A673 (cell line): ENCODE results near the gene MLPH.

ENCODE experiments used
- EZH2 ChIP-seq: fragments of 200-600 bp; sonication (generic); IDR thresholded peaks from 2 replicates; pipeline ENCODE4 v1.6.1; 2017; ENCODE audit warnings: borderline replicate concordance, low read depth, mild to moderate bottlenecking, mixed read lengths, antibody characterized with exemption, low read length; ENCODE audit not compliant: poor library complexity, severe bottlenecking
- TF ChIP-seq, protein P1 (sequence below): fragments of 300-800, 200-600 bp; sonication (generic); conservative IDR thresholded peaks from 2 replicates; pipeline ENCODE4 v1.5.1; 2017; ENCODE audit warnings: low read depth, mild to moderate bottlenecking, antibody characterized with exemption, low read length, moderate library complexity, mixed read lengths

DNA sequence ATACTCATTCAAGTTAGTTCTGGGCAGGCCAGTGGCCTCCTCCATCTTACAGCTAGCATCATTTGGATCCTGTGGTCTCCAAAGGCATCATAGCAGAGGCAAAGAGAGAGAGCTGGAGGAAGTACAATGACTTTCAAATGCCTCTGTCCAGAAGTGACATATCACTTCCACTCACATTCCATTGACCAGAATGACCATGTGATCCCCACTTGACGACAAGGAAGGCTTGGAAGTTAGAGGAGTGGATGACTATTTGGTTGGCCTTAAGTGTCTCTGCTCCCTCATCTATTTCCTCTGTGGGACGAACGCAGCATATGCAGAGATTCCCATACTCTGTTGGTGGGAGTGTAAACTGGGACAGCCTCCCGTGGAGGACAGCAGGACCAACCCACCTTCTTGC lies 27.8 kb upstream of the MLPH start:
- TF ChIP-seq, protein P1, sequence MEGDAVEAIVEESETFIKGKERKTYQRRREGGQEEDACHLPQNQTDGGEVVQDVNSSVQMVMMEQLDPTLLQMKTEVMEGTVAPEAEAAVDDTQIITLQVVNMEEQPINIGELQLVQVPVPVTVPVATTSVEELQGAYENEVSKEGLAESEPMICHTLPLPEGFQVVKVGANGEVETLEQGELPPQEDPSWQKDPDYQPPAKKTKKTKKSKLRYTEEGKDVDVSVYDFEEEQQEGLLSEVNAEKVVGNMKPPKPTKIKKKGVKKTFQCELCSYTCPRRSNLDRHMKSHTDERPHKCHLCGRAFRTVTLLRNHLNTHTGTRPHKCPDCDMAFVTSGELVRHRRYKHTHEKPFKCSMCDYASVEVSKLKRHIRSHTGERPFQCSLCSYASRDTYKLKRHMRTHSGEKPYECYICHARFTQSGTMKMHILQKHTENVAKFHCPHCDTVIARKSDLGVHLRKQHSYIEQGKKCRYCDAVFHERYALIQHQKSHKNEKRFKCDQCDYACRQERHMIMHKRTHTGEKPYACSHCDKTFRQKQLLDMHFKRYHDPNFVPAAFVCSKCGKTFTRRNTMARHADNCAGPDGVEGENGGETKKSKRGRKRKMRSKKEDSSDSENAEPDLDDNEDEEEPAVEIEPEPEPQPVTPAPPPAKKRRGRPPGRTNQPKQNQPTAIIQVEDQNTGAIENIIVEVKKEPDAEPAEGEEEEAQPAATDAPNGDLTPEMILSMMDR, result no peak
- no peak for TF ChIP-seq EZH2
